Lower lobe of right lung (tissue), 2 donors: ENCODE data around the gene IFI35. TPM values are rescaled to one million over a fixed set of nuclear protein-coding genes. Genes with fewer than 3 reads are reported as not detected.
"Not testable (repeated sequence)": the region's sequence is repeated elsewhere in the genome, so short reads cannot be mapped to it uniquely, and the experiment has no call there.

Experiments used
- ATAC-seq, 2 donors: fragments of 200-7000 bp; cut with Tn5 transposase; one replicate each; pipeline ENCODE4 v1.9.1; 2020 to 2022; ENCODE audit warnings: mild to moderate bottlenecking in 2 of 2, moderate library complexity in 2 of 2
- DNase-seq: peaks from one replicate; pipeline ENCODE4 v3.0.0-alpha.2; 2020
- H3K27ac ChIP-seq: fragments of 200-600 bp; one replicate; pipeline ENCODE4 v1.8.0; 2022
- H3K27me3 ChIP-seq: fragments of 200-600 bp; one replicate; pipeline ENCODE4 v1.8.0; 2022; ENCODE audit warnings: low read depth
- H3K36me3 ChIP-seq: fragments of 200-600 bp; one replicate; pipeline ENCODE4 v1.8.0; 2022; ENCODE audit warnings: mild to moderate bottlenecking
- H3K4me1 ChIP-seq: fragments of 200-600 bp; one replicate; pipeline ENCODE4 v1.8.0; 2022
- H3K4me3 ChIP-seq: fragments of 200-600 bp; one replicate; pipeline ENCODE4 v1.8.0; 2022; ENCODE audit warnings: mild to moderate bottlenecking
- H3K9me3 ChIP-seq: fragments of 200-600 bp; one replicate; pipeline ENCODE4 v1.8.0; 2022
- CTCF ChIP-seq: fragments of 200-600 bp; IDR thresholded peaks from one replicate; pipeline ENCODE4 v1.8.0; 2022; ENCODE audit warnings: antibody characterized with exemption, mild to moderate bottlenecking
- intact Hi-C: fragments of 100-400 bp; cut with DNase I; formaldehyde crosslinking; loops from one replicate; pipeline ENCODE4 v1.11.0; 2022
- total RNA-seq: library from RNA; stranded (reverse); fragmentation: NEBNext Ultra II Directional; extraction: Animal tissue kit (Norgen Biotek cat#: 25700); gene quantifications from one replicate; pipeline ENCODE4 v1.2.1, GENCODE V29; 2021
- donor health status: DM: no; HTN: yes; CAD: no; lungs with severe emphysema.

Gene IFI35
- total RNA-seq, 1 donor from 2014 or later = 61.5 TPM

- H3K4me3 ChIP-seq = no peak overlapping the region
Observed at GRCh38 chr17:43040655-43041054, 34.1 kb downstream of the IFI35 start.

GRCh38 chr17:43042025-43042628, 35.5 kb downstream of the IFI35 start:
- H3K4me1 ChIP-seq = no peaks in the 10 kb centered on the region
- H3K9me3 ChIP-seq = no peaks in the 10 kb centered on the region
- DNase-seq = no peak
- H3K27me3 ChIP-seq = no peaks in the 10 kb centered on the region
- no peak for TF ChIP-seq CTCF
- H3K36me3 ChIP-seq = no peaks in the 10 kb centered on the region
- intact Hi-C loops = no loop called here
- no peak for ATAC-seq
- no peak overlapping the region for H3K27ac ChIP-seq
- no peak overlapping the region for H3K4me3 ChIP-seq

More at GRCh38 chr17:43040655-43041054, 34.1 kb downstream of the IFI35 start:
- no peaks in the 10 kb centered on the region for H3K9me3 ChIP-seq
- no peak overlapping the region for H3K27ac ChIP-seq
- ATAC-seq (peak; percentile 21 to 78), DNase-seq (no peak)
- no peak for TF ChIP-seq CTCF
- intact Hi-C loops = no loop called here
- no peaks in the 10 kb centered on the region for H3K36me3 ChIP-seq
- H3K27me3 ChIP-seq = no peaks in the 10 kb centered on the region
- no peaks in the 10 kb centered on the region for H3K4me1 ChIP-seq

- intact Hi-C loops = no loop called here
- Histone ChIP-seq H3K27ac (no peak overlapping the region), H3K27me3 (no peaks in the 10 kb centered on the region), H3K4me3 (no peak overlapping the region), H3K4me1 (no peaks in the 10 kb centered on the region), H3K9me3 (no peaks in the 10 kb centered on the region), H3K36me3 (no peaks in the 10 kb centered on the region)
- no peak for TF ChIP-seq CTCF
- ATAC-seq (no peak), DNase-seq (no peak)
Observed at GRCh38 chr17:43043307-43043706, 36.7 kb downstream of the IFI35 start.

- no peaks in the 10 kb centered on the region for H3K4me1 ChIP-seq
- no peak for ATAC-seq
- no peak for DNase-seq
- H3K27me3 ChIP-seq = no peaks in the 10 kb centered on the region
- H3K4me3 ChIP-seq = no peak overlapping the region
- intact Hi-C loops = no loop called here
- TF ChIP-seq CTCF = no peak
- H3K9me3 ChIP-seq = no peaks in the 10 kb centered on the region
- no peak overlapping the region for H3K27ac ChIP-seq
- no peaks in the 10 kb centered on the region for H3K36me3 ChIP-seq
Observed at GRCh38 chr17:43044024-43044423, 37.4 kb downstream of the IFI35 start.

- Histone ChIP-seq H3K27ac (no peak overlapping the region), H3K4me1 (no peaks in the 10 kb centered on the region), H3K4me3 (no peak overlapping the region), H3K36me3 (no peaks in the 10 kb centered on the region), H3K9me3 (no peaks in the 10 kb centered on the region), H3K27me3 (no peaks in the 10 kb centered on the region)
- TF ChIP-seq CTCF = no peak
- DNase-seq (no peak), ATAC-seq (no peak)
- intact Hi-C loops = no loop called here
Observed at GRCh38 chr17:43051969-43052368, 45.4 kb downstream of the IFI35 start.

GRCh38 chr17:43053008-43053407, 46.4 kb downstream of the IFI35 start:
- H3K4me1 ChIP-seq, H3K27ac ChIP-seq, H3K9me3 ChIP-seq, intact Hi-C loops, DNase-seq, H3K36me3 ChIP-seq, ATAC-seq, H3K4me3 ChIP-seq, H3K27me3 ChIP-seq: not testable (repeated sequence)
